HG03460 (cell line): ENCODE data around the gene RNF126.
"Not testable (repeated sequence)": the region's sequence is repeated elsewhere in the genome, so short reads cannot be mapped to it uniquely, and the experiment has no call there.

Experiments
- ATAC-seq: cut with Tn5 transposase; IDR thresholded peaks from one replicate; pipeline ENCODE4 v1.9.1; 2021; ENCODE audit not compliant: unreplicated experiment

Gene RNF126

GRCh38 chr19:615619-616018 is 47.4 kb downstream of the RNF126 start:
- no peak for ATAC-seq

- ATAC-seq = no peak
Measured at GRCh38 chr19:613732-614567, 49.1 kb downstream of the RNF126 start.

GRCh38 chr19:612941-613340 is 50.1 kb downstream of the RNF126 start:
- no peak for ATAC-seq

- no peak for ATAC-seq
Measured at GRCh38 chr19:611481-611868, 51.5 kb downstream of the RNF126 start.

GRCh38 chr19:610801-611480 is 52.1 kb downstream of the RNF126 start:
- no peak for ATAC-seq

- no peak for ATAC-seq
Measured at GRCh38 chr19:610071-610800, 52.8 kb downstream of the RNF126 start.

GRCh38 chr19:609004-609346 is 54.0 kb downstream of the RNF126 start:
- no peak for ATAC-seq

GRCh38 chr19:608155-609003 is 54.6 kb downstream of the RNF126 start:
- ATAC-seq = no peak

GRCh38 chr19:607301-608154 is 55.5 kb downstream of the RNF126 start:
- no peak for ATAC-seq

- not testable (repeated sequence) for ATAC-seq
Measured at GRCh38 chr19:605061-605971, 57.7 kb downstream of the RNF126 start.

GRCh38 chr19:604355-604754 is 58.7 kb downstream of the RNF126 start:
- no peak for ATAC-seq

- not testable (repeated sequence) for ATAC-seq
Measured at GRCh38 chr19:603779-604178, 59.2 kb downstream of the RNF126 start.

GRCh38 chr19:603302-603639 is 59.7 kb downstream of the RNF126 start:
- not testable (repeated sequence) for ATAC-seq

GRCh38 chr19:602391-603301 is 60.4 kb downstream of the RNF126 start:
- ATAC-seq = no peak

GRCh38 chr19:601790-602189 is 61.2 kb downstream of the RNF126 start:
- no peak for ATAC-seq

GRCh38 chr19:601310-601709 is 61.7 kb downstream of the RNF126 start:
- ATAC-seq = no peak
